GM23338 (cell line): ENCODE results near the gene C22orf39. TPM values are rescaled to one million over a fixed set of nuclear protein-coding genes. Genes with fewer than 3 reads are reported as not detected.

ENCODE experiments used
- ATAC-seq: fragments of 200-7000 bp; cut with Tn5 transposase; 3 replicates; pipeline ENCODE4 v1.9.1; 2020
- DNase-seq: peaks from one replicate; pipeline ENCODE4 v3.0.0-alpha.2; 2015; ENCODE audit warnings: low spot score
- H2AFZ ChIP-seq: fragments of 200-600 bp; sonication (generic); 2 replicates; pipeline ENCODE4 v1.8.0; 2016; ENCODE audit warnings: antibody characterized with exemption, mild to moderate bottlenecking, moderate library complexity
- H3F3A ChIP-seq: fragments of 200-600 bp; sonication (generic); replicated peaks from 2 replicates; pipeline ENCODE4 v1.8.0; 2017; ENCODE audit warnings: antibody characterized with exemption, mixed run types, low read depth
- H3K27ac ChIP-seq: fragments of 200-600 bp; sonication (generic); 2 replicates; pipeline ENCODE4 v1.6.1; 2016; ENCODE audit warnings: low read depth
- H3K27me3 ChIP-seq: fragments of 200-600 bp; sonication (generic); 2 replicates; pipeline ENCODE4 v1.8.0; 2016; ENCODE audit warnings: mild to moderate bottlenecking, mixed run types, moderate library complexity; ENCODE audit not compliant: insufficient read depth
- H3K36me3 ChIP-seq: fragments of 200-600 bp; sonication (generic); 2 replicates; pipeline ENCODE4 v1.8.0; 2016; ENCODE audit warnings: mild to moderate bottlenecking; ENCODE audit not compliant: insufficient read depth
- H3K4me1 ChIP-seq: fragments of 200-600 bp; sonication (generic); 2 replicates; pipeline ENCODE4 v1.8.0; 2016; ENCODE audit warnings: mild to moderate bottlenecking, moderate library complexity; ENCODE audit not compliant: insufficient read depth
- H3K4me2 ChIP-seq: fragments of 200-600 bp; sonication (generic); 2 replicates; pipeline ENCODE4 v1.7.1; 2017; ENCODE audit warnings: mixed run types
- H3K4me3 ChIP-seq: fragments of 200-600 bp; sonication (generic); 2 replicates; pipeline ENCODE4 v1.6.1; 2016; ENCODE audit warnings: mixed run types
- H3K79me2 ChIP-seq: fragments of 200-600 bp; sonication (generic); replicated peaks from 2 replicates; pipeline ENCODE4 v1.8.0; 2017; ENCODE audit warnings: mild to moderate bottlenecking; ENCODE audit not compliant: insufficient read depth
- H3K9me2 ChIP-seq: fragments of 200-600 bp; sonication (generic); 2 replicates; pipeline ENCODE4 v1.8.0; 2017; ENCODE audit not compliant: insufficient read depth
- H4K20me1 ChIP-seq: fragments of 200-600 bp; sonication (generic); replicated peaks from 2 replicates; pipeline ENCODE4 v1.8.0; 2017; ENCODE audit warnings: mild to moderate bottlenecking; ENCODE audit not compliant: insufficient read depth
- H3K27ac Mint-ChIP-seq: 2 replicates; pipeline ENCODE4 v1.8.0; 2020; ENCODE audit warnings: inconsistent platforms, mild to moderate bottlenecking, moderate library complexity, mixed read lengths
- H3K27me3 Mint-ChIP-seq: 3 replicates; pipeline ENCODE4 v1.8.0; 2022; ENCODE audit warnings: low read depth, mild to moderate bottlenecking, moderate library complexity, mixed read lengths, inconsistent platforms; ENCODE audit not compliant: insufficient read depth, poor library complexity
- H3K36me3 Mint-ChIP-seq: 3 replicates; pipeline ENCODE4 v1.8.0; 2021; ENCODE audit warnings: low read depth, mild to moderate bottlenecking, inconsistent platforms, moderate library complexity, mixed read lengths
- H3K4me1 Mint-ChIP-seq: 3 replicates; pipeline ENCODE4 v1.8.0; 2020; ENCODE audit warnings: mild to moderate bottlenecking, inconsistent platforms, mixed read lengths
- H3K4me3 Mint-ChIP-seq: 3 replicates; pipeline ENCODE4 v1.8.0; 2021; ENCODE audit warnings: moderate library complexity, mild to moderate bottlenecking, inconsistent platforms, mixed read lengths
- H3K9me3 Mint-ChIP-seq: 3 replicates; pipeline ENCODE4 v1.8.0; 2020; ENCODE audit warnings: moderate library complexity, mild to moderate bottlenecking, inconsistent platforms, mixed read lengths
- EZH2phosphoT487 ChIP-seq: fragments of 200-600 bp; sonication (generic); IDR thresholded peaks from one replicate; pipeline ENCODE4 v1.8.1; 2018; ENCODE audit warnings: antibody characterized with exemption; ENCODE audit not compliant: unreplicated experiment
- ZNF331 ChIP-seq: fragments of 250-450 bp; sonication (Bioruptor Pico); IDR thresholded peaks from 2 replicates; pipeline ENCODE4 v1.5.0; 2020; ENCODE audit warnings: low read depth, mild to moderate bottlenecking, moderate library complexity
- polyA plus RNA-seq: library from polyadenylated mRNA; unstranded; fragments of >200 nt; fragmentation: Nextera tagmentation; extraction: Ambion mirVana; gene quantifications from 2 replicates; pipeline ENCODE4 v1.2.1, GENCODE V29; 2016
- total RNA-seq: library from RNA; depleted of rRNA; stranded (reverse); fragments of >200 nt; shearing (Covaris generic); gene quantifications from 2 replicates; pipeline ENCODE4 v1.2.3, GENCODE V29; 2014
- TF ChIP-seq, protein P1 (sequence below): IDR thresholded peaks from one replicate; pipeline ENCODE4 v1.6.1; 2018; ENCODE audit warnings: antibody characterized with exemption; ENCODE audit not compliant: unreplicated experiment
- TF ChIP-seq, protein P2 (sequence below), 2 experiments: fragments of 200-600 bp in 1 of 2; sonication (generic) in 1 of 2; conservative IDR thresholded peaks; 2 replicates each; pipeline versions ENCODE4 v1.5.1 to v1.6.1; 2016 to 2017; ENCODE audit warnings: antibody characterized with exemption in 2 of 2, low read depth in 2 of 2, mild to moderate bottlenecking in 2 of 2, moderate library complexity in 1 of 2

Gene C22orf39
- total and polyA plus RNA-seq, 2 experiments from 2014 or later, result 37.4 to 40.2 TPM

DNA sequence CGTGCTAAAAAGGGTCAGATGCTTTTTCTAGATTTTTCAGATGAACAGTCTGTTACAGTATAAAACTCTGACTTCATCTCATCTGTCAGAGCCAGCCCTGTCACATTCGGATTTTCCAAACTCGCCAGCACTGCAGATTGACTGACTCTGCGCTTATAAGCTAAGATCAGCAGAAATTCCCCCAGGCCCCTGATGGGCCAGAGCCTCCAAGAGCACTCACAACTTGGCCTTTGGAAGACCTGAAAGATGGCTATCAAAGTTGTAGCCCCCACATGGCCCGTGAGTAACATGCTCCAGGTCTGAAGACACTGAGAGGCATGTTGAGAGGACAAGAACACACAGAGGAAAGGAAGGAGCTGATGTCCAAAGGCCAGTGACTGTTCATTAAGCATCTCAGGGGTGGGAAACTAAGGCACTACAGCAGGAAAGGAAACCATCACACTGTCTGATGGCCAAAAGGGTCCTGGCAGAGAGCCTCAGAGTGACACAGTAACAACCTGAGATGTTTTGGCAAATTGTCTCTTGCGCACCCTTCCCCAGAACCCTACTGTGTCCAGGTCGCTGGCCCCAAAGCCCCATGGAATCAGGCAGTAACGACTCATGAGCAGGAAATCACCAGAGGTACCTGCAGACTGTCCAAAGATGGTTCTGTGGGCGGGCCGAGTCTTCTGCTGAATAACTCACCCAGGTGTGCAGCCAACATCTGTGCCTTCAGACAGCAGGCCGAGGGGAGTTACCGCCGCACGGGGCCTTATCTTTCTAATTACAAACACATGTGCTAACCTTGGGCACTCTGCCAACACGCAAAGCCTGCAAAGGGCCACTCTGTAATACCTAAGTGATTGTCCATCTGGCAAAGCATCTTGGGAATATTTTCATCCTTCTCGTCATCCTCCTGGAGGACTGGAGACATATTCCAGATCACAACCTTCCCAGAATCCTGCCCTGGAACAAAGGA is 39.6 kb downstream of the C22orf39 start:
- no peak overlapping the region for H3K27ac Mint-ChIP-seq

DNA sequence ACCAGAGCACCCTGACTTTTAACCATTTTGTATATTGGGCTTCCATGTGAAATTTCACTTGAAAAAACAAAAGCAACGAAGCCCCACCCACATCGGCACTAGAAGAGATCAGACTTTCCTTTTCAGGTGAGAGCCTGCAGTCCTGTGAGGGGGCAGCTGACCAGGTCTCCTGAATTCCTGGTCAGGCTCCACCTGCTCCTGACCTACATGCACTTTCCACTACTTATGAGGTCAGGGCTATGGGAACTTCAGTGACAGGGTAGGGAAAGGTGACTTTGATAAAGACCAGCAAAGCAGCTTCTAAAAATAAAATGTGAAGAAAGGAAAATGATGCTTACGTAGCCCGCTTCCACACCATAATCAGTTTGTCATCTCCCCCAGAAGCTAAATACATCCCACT is 40.7 kb downstream of the C22orf39 start:
- Mint-ChIP-seq H3K9me3 (no peaks in the 10 kb centered on the region), H3K36me3 (peaks cover 57% of the 10 kb centered on the region), H3K27ac (no peak overlapping the region), H3K27me3 (peaks cover 8% of the 10 kb centered on the region), H3K4me3 (no peak overlapping the region), H3K4me1 (no peaks in the 10 kb centered on the region)
- Histone ChIP-seq H4K20me1 (peaks cover 20% of the 10 kb centered on the region), H3K27me3 (no peaks in the 10 kb centered on the region), H3F3A (no peaks in the 10 kb centered on the region), H3K36me3 (peaks cover 22% of the 10 kb centered on the region; the same call in 1 of the 2 replicates), H3K79me2 (peaks cover 15% of the 10 kb centered on the region), H3K4me2 (no peak overlapping the region), H3K4me1 (no peaks in the 10 kb centered on the region), H3K27ac (no peak overlapping the region), H3K9me2 (no peaks in the 10 kb centered on the region), H3K4me3 (no peak overlapping the region), H2AFZ (no peak overlapping the region)
- ATAC-seq, result no peak
- TF ChIP-seq ZNF331 (CRISPR knock-in tag), result no peak
- TF ChIP-seq, protein P1, sequence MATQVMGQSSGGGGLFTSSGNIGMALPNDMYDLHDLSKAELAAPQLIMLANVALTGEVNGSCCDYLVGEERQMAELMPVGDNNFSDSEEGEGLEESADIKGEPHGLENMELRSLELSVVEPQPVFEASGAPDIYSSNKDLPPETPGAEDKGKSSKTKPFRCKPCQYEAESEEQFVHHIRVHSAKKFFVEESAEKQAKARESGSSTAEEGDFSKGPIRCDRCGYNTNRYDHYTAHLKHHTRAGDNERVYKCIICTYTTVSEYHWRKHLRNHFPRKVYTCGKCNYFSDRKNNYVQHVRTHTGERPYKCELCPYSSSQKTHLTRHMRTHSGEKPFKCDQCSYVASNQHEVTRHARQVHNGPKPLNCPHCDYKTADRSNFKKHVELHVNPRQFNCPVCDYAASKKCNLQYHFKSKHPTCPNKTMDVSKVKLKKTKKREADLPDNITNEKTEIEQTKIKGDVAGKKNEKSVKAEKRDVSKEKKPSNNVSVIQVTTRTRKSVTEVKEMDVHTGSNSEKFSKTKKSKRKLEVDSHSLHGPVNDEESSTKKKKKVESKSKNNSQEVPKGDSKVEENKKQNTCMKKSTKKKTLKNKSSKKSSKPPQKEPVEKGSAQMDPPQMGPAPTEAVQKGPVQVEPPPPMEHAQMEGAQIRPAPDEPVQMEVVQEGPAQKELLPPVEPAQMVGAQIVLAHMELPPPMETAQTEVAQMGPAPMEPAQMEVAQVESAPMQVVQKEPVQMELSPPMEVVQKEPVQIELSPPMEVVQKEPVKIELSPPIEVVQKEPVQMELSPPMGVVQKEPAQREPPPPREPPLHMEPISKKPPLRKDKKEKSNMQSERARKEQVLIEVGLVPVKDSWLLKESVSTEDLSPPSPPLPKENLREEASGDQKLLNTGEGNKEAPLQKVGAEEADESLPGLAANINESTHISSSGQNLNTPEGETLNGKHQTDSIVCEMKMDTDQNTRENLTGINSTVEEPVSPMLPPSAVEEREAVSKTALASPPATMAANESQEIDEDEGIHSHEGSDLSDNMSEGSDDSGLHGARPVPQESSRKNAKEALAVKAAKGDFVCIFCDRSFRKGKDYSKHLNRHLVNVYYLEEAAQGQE, result no peak
- TF ChIP-seq, protein P2, sequence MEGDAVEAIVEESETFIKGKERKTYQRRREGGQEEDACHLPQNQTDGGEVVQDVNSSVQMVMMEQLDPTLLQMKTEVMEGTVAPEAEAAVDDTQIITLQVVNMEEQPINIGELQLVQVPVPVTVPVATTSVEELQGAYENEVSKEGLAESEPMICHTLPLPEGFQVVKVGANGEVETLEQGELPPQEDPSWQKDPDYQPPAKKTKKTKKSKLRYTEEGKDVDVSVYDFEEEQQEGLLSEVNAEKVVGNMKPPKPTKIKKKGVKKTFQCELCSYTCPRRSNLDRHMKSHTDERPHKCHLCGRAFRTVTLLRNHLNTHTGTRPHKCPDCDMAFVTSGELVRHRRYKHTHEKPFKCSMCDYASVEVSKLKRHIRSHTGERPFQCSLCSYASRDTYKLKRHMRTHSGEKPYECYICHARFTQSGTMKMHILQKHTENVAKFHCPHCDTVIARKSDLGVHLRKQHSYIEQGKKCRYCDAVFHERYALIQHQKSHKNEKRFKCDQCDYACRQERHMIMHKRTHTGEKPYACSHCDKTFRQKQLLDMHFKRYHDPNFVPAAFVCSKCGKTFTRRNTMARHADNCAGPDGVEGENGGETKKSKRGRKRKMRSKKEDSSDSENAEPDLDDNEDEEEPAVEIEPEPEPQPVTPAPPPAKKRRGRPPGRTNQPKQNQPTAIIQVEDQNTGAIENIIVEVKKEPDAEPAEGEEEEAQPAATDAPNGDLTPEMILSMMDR (conservative IDR thresholded peaks at IDR 0.05; ENCODE audit: low read depth in 2 of 2), result no peak
- no peak for DNase-seq

More for the DNA sequence above, 39.6 kb downstream of the C22orf39 start:
- Mint-ChIP-seq H3K36me3 (peaks cover 54% of the 10 kb centered on the region), H3K9me3 (no peaks in the 10 kb centered on the region), H3K27me3 (peaks cover 8% of the 10 kb centered on the region), H3K4me1 (peaks cover 5% of the 10 kb centered on the region), H3K4me3 (no peak overlapping the region)
- Histone ChIP-seq H3F3A (no peaks in the 10 kb centered on the region), H3K4me3 (no peak overlapping the region), H3K36me3 (peaks cover 22% of the 10 kb centered on the region; the same call in 1 of the 2 replicates), H3K27ac (no peak overlapping the region), H3K4me1 (no peaks in the 10 kb centered on the region), H3K4me2 (no peak overlapping the region), H4K20me1 (peaks cover 28% of the 10 kb centered on the region), H2AFZ (no peak overlapping the region), H3K27me3 (no peaks in the 10 kb centered on the region), H3K9me2 (no peaks in the 10 kb centered on the region), H3K79me2 (peaks cover 26% of the 10 kb centered on the region)
- TF ChIP-seq EZH2phosphoT487, result no peak
- ATAC-seq (no peak), DNase-seq (no peak)
